Measurements from ENCODE around the gene ERP27. TPM values are rescaled to one million over a fixed set of nuclear protein-coding genes. Genes with fewer than 3 reads are reported as not detected.

ERP27 gene
- total RNA-seq, 1 donor from 2014 or later = not detected

DNA sequence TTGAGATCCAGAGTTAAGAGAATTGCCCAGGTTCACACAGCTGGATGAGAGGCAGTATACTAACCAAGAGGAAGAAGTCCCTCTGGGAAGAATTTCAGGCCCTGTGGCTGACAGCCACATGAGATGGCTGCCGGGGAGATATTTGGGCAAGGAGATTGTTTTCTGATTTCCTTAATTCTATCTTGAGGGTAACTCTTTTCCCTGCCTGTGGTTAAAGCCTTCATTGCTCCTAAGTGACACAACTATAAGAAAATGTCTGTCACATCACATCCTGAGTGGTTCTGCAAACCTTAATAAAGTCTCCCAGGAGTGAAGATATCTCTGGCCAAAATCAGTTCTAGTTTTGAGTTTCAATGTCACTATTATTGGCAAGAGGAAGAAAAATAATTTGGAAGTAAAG lies 13.5 kb upstream of the ERP27 start:
- Histone ChIP-seq H2AFZ (replicated peaks) (no peak overlapping the region), H3K79me2 (ENCODE audit: low read depth) (no peaks in the 10 kb centered on the region), H3F3A (ENCODE audit: low read depth) (no peaks in the 10 kb centered on the region), H3K36me3 (no peaks in the 10 kb centered on the region), H3K27me3 (no peaks in the 10 kb centered on the region), H4K20me1 (ENCODE audit: low read depth) (no peaks in the 10 kb centered on the region), H3K4me2 (no peak overlapping the region), H3K27ac (no peak overlapping the region), H3K9me3 (ENCODE audit: low read depth) (no peaks in the 10 kb centered on the region), H3K9ac (no peak overlapping the region), H3K4me3 (no peak overlapping the region), H3K4me1 (peaks cover 4% of the 10 kb centered on the region)
- no peak for DNase-seq (ENCODE audit: low spot score)
- Mint-ChIP-seq H3K27me3 (ENCODE audit: insufficient read depth, low read depth) (peaks cover 3% of the 10 kb centered on the region), H3K36me3 (no peaks in the 10 kb centered on the region), H3K4me3 (no peak overlapping the region), H3K9me3 (no peaks in the 10 kb centered on the region), H3K4me1 (peaks cover 35% of the 10 kb centered on the region), H3K27ac (no peak overlapping the region)
- TF ChIP-seq EZH2phosphoT487 (IDR thresholded peaks at IDR 0.05) = no peak
- TF ChIP-seq, protein P1, sequence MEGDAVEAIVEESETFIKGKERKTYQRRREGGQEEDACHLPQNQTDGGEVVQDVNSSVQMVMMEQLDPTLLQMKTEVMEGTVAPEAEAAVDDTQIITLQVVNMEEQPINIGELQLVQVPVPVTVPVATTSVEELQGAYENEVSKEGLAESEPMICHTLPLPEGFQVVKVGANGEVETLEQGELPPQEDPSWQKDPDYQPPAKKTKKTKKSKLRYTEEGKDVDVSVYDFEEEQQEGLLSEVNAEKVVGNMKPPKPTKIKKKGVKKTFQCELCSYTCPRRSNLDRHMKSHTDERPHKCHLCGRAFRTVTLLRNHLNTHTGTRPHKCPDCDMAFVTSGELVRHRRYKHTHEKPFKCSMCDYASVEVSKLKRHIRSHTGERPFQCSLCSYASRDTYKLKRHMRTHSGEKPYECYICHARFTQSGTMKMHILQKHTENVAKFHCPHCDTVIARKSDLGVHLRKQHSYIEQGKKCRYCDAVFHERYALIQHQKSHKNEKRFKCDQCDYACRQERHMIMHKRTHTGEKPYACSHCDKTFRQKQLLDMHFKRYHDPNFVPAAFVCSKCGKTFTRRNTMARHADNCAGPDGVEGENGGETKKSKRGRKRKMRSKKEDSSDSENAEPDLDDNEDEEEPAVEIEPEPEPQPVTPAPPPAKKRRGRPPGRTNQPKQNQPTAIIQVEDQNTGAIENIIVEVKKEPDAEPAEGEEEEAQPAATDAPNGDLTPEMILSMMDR (IDR thresholded peaks at IDR 0.05) = no peak

GRCh38 chr12:14950982-14951746 lies 12.8 kb upstream of the ERP27 start:
- Histone ChIP-seq H2AFZ (replicated peaks) (no peak overlapping the region), H3K27me3 (no peaks in the 10 kb centered on the region), H3K9ac (no peak overlapping the region), H3K79me2 (ENCODE audit: low read depth) (no peaks in the 10 kb centered on the region), H3K4me3 (no peak overlapping the region), H3F3A (ENCODE audit: low read depth) (no peaks in the 10 kb centered on the region), H3K36me3 (no peaks in the 10 kb centered on the region), H3K4me2 (no peak overlapping the region), H3K9me3 (ENCODE audit: low read depth) (no peaks in the 10 kb centered on the region), H4K20me1 (ENCODE audit: low read depth) (no peaks in the 10 kb centered on the region), H3K4me1 (peaks cover 4% of the 10 kb centered on the region), H3K27ac (no peak overlapping the region)
- peaks cover 3% of the 10 kb centered on the region for H3K27me3 Mint-ChIP-seq (ENCODE audit: insufficient read depth, low read depth)
- no peak overlapping the region for H3K4me3 Mint-ChIP-seq
- DNase-seq (ENCODE audit: low spot score) = peak; percentile 50
- H3K27ac Mint-ChIP-seq = no peak overlapping the region
- H3K4me1 Mint-ChIP-seq = peaks cover 39% of the 10 kb centered on the region
- no peak for TF ChIP-seq EZH2 (IDR thresholded peaks at IDR 0.05)
- TF ChIP-seq, protein P1 (IDR thresholded peaks at IDR 0.05) = no peak
- no peak for TF ChIP-seq EZH2phosphoT487 (IDR thresholded peaks at IDR 0.05)
- no peaks in the 10 kb centered on the region for H3K9me3 Mint-ChIP-seq
- H3K36me3 Mint-ChIP-seq = no peaks in the 10 kb centered on the region

- no peak overlapping the region for H2AFZ ChIP-seq (replicated peaks)
- no peak overlapping the region for H3K4me3 Mint-ChIP-seq
- no peaks in the 10 kb centered on the region for H3K79me2 ChIP-seq (ENCODE audit: low read depth)
- no peaks in the 10 kb centered on the region for H3F3A ChIP-seq (ENCODE audit: low read depth)
- no peaks in the 10 kb centered on the region for H3K27me3 ChIP-seq
- no peaks in the 10 kb centered on the region for H3K36me3 ChIP-seq
- peaks cover 4% of the 10 kb centered on the region for H3K4me1 ChIP-seq
- H3K4me1 Mint-ChIP-seq = peaks cover 42% of the 10 kb centered on the region
- H3K4me2 ChIP-seq = no peak overlapping the region
- peak; percentile 9 for DNase-seq (ENCODE audit: low spot score)
- no peak overlapping the region for H3K4me3 ChIP-seq
- H3K27me3 Mint-ChIP-seq (ENCODE audit: insufficient read depth, low read depth) = peaks cover 3% of the 10 kb centered on the region
- H3K9ac ChIP-seq = no peak overlapping the region
- H3K9me3 ChIP-seq (ENCODE audit: low read depth) = no peaks in the 10 kb centered on the region
- peak overlapping the region; percentile 17 for H3K27ac Mint-ChIP-seq
- no peaks in the 10 kb centered on the region for H3K9me3 Mint-ChIP-seq
- TF ChIP-seq EZH2phosphoT487 (IDR thresholded peaks at IDR 0.05) (no peak), EZH2 (IDR thresholded peaks at IDR 0.05) (no peak)
- TF ChIP-seq, protein P1 (IDR thresholded peaks at IDR 0.05) = no peak
- no peaks in the 10 kb centered on the region for H3K36me3 Mint-ChIP-seq
- H3K27ac ChIP-seq = no peak overlapping the region
- H4K20me1 ChIP-seq (ENCODE audit: low read depth) = no peaks in the 10 kb centered on the region
Measured at GRCh38 chr12:14950421-14950820, 12.1 kb upstream of the ERP27 start.

All from neural progenitor cell (in vitro differentiated cells).